NOMO-1 treated with dmso at 0.1 percent for 144 hours (cell line): ENCODE data around the gene CYB5R3.

Source experiments
- DNase-seq: peaks from one replicate; lab custom pipeline; 2025; ENCODE audit not compliant: unreplicated experiment; lab: John Stamatoyannopoulos, UW

CYB5R3 gene

DNA sequence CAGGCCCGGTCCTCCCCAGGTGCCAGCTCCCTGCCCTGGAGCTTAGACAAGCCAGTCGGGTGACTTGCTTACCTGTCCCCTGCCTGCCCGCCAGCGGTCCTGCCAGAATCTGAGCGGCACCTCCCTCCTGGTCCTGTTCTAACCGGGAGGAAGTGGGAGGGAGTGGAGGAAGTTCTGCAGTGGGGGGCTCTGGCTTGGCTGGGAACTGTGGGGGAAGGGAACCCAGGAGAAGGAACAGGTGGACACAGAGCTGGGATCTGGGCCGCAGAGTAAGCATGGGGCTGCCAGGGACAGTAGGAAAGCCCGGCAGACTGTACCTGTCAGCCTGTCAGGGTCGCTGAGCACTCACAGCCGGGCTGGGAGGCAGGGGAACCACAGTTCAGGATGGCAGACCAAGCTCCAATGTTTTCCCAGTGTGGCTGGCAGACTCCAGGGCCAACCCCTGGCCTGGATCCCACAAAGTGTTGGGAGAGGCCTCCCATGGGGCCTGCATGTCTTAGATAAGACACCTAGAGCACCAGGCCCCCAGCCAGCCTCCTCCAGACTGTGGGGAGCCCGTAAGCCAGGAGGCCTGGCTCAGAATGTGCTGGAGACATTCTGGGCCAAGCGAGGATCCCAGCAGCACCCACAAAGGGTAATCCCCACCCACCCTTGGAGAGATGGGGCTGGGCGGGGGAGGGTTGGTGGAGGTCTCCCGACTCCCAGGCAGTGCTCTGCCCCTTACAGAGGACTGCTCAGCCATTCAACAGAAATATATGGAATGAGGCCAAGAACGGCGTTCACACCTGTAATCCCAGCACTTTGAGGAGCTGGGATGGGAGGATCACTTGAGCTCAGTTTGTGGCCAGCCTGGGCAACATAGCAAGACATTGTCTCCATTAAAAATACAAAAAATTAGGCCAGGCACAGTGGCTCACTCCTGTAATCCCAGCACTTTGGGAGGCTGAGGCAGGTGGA, 2.3 kb downstream of the CYB5R3 start:
- DNase-seq, result no peak

DNA sequence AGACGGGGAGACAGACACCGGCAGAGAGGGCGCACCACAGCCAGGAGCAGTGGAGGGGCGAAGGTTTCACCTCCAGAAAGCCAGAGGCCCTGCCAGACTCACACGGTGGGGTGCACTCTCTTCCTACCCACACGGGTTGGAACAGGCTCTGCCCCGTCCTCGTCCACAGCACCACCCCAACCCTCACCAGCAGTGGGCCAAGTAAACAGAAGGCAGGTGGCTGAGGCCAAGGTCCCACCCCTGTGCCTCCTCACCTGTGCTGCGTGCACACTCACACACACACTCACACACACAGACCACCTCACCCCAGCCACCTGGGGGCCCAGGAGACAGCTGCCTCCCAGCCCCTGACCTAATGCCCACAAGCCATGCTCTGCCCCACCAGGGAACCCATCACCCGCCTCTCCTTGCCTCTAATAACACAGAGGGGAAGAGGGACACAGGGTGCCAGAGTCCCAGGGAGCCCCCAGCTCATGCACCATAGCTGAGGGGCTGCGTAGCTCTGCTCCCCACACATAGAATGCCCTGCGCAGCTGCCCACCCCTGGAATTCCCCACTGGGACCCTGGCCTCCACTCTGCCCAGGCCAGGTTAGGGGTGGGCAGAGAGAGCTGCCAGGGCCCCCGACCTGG, 3.1 kb downstream of the CYB5R3 start:
- DNase-seq, result no peak

DNA sequence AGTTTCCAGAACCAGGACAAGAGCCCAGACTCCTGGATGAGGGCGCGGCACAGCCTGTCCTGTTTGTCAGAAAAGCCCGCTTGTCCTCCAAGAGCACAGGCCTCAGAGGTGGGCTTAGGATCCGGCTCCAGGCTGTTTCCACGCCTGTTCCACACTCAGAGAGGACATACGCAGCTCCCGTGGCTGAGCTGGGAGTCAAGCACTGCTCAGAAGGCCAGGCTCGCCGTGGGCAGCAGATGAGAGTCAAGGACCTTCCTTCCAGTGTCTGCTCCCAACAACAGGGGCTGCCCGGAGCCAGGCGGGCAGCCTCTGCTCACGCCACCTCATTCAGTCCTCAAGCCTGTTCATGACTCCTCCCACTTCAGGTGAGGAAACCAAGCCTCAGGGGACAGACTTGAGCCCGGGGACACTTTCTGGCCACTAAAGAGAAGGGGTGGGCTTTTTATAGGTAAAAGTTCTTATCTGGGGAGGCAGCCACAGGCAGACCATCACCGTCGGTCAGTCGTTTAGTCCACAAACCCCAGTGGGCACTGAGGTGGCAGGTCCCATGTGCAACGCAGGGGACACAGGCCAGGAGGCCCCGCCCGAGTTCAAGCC, 3.8 kb downstream of the CYB5R3 start:
- DNase-seq, result no peak

DNA sequence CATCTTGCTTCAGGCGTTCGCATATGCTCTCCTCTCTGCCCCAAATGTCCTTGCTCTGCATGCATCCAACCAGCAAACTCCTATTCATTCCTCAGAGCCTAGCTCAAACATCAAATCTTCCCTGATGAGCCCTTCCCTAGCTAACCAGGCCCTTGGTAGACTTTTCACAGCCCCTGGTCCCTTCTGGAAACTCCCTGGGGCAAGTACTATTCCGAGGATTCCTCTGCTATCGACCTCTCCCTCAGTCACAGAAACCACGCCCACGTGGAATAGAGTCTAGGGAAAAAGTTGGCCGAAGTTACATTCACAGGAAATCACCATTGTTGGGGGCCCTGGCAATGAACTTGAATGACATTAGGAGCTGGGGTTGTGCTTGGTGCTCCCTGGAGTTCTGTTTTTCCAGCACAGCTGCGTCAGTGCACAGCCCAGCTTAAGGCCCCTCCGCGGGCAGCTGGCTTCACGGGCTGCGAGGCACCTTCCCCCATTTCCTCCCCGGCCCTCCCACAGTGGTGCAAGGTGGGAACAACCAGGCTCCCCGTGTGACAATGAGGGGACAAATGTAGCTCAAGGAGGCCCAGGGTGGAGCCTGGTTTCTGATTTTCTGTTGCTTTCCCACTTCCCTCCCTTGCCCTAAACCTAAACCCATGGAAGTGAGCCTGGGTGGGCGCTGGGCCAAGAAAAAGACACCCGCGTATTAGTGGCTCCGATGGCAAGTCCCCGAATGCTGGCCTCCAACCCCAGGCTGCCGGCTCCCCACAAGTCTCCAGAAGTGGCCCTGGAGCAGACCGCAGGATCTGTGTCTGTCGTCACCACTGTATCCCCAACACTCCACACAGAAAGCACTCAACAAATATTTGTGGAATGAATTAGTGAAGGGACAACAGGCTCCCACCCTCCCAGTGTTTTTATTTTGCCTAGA, 4.5 kb downstream of the CYB5R3 start:
- DNase-seq, result no peak

DNA sequence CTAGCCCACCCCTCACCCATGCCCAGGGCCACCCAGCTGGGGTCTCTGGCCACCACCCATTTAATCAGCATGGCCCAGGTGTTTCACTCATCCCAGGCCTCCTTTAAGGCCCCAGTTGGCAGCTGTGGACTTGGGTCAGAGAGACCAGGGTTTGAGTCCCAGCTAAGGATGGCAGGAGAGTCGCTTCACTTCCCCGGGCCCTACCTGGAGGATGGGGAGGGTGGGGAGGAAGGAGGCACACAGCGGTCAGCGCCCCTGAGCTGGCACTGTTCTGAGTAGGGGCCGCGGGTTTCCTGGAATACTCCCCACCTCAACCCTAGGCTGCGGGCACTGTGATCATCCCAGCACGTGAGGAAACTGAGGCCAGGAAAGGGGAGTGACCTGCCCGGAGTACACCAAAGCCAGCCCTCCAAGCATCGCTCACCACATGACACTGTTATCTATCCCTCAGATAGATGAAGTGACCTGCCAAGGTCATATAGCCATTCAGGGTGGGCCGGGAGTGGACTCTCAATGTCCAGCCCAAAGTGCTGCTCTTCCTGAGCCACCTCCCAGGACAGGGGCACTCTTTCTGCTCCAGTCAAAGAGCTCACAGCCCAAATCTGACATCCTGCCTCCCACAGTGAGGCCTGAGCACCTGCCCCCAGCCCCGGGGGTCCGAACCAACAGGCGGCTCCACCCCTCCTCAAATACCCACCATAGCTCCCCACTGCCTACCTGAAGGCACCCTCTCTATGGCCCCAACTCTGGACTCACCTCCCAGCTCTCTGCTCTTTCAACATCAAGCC, 5.4 kb downstream of the CYB5R3 start:
- no peak for DNase-seq

DNA sequence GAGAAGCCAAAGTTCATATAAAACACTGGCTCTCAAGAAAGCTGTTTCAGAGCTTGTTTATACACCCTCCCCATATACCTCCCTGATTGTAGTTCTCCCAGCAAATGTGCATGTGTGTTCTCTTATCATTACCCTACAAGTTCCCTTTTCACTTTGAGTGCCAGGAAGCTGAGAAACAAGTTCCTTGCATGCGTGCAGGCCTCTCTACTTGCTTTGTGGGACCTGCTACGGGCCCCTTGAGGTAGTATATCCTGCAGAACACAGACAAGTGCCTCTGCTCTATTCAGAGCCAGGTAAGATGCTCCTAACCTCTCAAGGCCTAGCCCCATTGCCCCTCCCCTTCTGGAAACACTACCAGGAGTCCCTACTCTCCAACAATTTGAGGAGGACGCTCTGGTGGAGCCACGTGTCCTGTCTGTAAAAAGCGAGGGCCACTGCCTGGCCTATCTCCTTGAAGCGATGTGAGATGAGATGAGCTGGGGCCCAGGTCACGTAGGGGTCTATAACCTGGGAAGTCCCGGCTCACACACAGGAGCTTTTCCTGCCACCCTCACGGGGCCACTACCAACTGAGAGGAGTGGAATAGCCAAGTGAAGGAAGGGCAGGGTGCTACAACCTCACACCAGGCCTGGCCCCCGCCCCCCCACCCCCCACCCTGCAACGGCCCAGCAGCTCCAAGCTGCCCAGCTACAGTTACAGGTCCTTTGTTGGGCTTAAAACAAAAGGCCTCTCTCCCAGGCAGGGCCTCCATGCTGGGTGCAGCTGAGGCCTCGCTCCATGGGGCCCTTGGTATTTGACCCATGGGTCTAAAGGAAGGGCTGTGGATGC, 6.2 kb downstream of the CYB5R3 start:
- DNase-seq, result no peak

DNA sequence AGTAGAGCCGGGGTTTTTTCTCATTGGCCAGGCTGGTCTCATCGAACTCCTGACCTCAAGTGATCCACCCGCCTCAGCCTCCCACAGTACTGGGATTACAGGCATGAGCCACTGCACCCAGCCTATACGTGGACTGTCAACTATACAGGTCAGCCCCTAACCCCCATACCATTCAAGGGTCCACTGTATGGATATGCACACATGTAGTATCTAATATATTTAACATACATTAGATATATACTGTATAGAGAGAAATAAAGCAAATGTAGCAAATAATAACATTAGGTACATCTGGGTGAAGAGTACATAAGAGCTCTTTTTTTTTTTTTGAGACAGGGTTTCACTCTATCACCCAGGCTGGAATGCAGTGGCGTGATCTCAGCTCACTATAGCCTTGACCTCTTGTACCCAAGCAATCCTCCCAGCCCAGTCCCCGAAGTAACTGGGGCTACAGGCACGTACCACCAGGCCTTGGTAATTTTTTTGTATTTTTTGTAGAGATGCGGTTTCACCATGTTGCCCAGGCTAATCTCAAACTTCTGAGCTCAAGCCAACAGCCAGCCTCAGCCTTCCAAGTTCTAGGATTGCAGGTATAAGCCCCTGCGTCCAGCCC, 7.3 kb downstream of the CYB5R3 start:
- no peak for DNase-seq

DNA sequence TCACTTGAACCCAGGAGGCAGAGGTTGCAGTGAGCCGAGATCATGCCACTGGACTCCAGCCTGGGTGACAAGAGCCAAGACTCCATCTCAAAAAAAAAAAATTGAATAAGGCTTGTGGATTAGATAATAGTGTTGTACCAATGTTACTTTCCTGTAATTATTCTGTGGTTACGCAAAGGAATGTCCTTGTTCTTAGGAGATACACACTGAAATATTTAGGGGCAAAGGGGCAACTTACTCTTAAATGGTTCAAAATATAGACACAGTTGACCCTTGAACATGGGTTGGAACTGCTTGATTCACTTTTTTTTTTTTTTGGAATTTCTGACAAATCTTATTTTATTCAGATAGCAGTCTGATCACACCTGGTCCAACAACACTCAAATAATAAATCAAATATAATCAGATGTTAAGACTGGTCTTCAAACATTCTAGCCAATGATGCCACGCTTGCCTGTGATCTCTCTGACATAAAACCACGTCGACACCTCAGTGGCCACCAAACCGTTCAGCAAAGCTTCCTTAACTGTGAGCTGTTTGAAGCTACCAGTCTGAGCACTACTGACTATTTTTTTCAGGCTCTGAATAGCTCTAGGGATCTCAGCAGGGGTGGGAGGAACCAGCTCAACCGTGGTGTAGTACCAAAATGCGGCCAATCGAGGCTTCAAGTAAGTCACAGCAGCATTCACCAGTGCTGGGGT, 9.5 kb downstream of the CYB5R3 start:
- no peak for DNase-seq

DNA sequence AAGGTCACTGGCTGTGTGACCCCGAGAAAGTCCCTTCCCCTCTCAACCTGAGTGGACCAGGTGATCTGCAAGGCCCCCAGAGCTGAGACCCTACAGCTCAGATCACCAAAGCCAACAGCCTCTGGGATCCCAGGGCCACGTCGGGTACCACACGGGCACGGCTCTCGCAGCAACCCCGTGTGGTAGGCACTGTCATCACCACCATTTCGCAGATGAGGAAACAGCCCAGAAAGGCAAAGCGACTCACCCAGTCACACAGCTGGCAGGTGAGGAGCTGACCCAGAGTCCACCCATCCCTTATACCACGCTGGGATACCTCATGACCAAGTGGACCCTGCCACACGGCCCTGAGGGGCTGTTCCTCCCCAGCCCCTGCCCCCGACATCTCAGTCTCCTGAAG, 11.6 kb downstream of the CYB5R3 start:
- no peak for DNase-seq

DNA sequence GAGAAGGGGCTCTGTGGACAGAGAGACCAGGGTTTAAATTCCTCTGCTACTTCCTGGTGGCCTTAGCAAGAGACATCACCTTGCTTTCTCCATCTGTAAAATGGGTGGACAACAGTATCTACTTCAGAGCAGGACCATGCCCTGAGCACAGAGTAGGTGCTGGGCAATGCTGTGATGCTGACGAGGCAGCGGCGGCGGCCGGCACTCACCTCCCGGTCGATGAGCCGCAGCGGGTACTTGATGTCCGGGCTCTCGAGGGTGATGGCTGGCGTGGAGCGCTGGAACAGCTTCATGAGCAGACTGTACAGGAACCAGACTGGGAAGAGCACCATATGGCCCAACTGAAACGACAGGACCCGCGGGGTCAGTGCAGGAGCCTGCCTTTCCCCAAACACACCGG, 12.7 kb downstream of the CYB5R3 start:
- DNase-seq, result no peak

DNA sequence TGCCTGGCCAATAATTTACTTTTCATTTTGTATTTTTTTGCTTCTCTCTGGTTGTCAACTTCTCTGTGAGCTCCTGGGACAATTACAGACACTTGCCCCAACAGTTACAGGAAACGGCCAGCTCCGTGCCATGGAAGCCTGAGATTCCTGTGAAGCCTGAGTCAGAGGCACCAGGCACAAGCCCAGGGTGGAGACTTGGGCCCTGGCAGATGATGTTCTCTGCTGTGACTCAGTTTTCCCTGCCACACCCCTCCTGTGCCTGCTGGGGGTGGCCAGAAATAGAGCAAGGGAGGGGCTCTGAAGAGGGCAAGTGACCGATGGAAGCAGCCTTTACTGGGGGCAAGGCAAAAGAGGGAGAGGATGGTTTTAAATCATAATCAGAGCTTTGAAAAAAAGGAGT, 13.7 kb downstream of the CYB5R3 start:
- DNase-seq, result no peak

DNA sequence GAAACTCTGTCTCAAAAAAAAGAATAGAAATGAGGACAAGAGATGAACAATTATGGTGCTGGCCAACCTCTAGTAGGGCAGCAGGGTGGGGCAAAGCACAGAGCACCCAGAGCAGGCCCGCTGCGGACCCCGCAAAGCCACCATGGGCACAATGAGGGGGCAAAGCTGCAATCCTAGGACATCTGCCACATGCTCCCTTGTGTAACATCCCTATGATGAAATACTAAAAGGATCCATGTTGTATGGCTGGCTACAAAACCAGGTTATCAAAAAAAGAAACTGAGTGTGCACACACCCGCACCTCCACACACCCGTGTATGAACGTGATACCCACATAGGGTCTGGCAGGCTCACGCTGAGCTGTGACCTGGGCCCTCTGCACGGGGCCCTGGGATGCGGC, 16.2 kb downstream of the CYB5R3 start:
- DNase-seq, result no peak

DNA sequence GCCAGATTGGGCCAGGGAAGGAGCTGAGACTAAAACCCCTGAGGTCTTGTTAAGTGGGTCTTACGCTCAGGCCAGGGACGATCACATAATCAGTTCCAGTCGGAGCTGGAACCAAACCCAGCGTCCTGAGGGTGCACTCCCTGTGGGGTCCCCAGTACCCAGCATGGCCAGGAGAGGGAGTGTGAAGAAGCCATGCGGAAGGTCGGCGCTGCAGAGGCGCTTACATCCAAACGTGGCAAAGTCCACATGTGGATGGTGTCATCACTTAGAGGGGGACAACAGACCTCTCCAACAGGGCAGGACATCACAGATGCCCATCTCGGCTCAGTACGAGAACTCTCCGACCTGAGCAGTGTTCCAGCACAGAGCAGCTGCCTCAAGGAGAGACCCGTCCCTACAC, 17.1 kb downstream of the CYB5R3 start:
- DNase-seq, result no peak

DNA sequence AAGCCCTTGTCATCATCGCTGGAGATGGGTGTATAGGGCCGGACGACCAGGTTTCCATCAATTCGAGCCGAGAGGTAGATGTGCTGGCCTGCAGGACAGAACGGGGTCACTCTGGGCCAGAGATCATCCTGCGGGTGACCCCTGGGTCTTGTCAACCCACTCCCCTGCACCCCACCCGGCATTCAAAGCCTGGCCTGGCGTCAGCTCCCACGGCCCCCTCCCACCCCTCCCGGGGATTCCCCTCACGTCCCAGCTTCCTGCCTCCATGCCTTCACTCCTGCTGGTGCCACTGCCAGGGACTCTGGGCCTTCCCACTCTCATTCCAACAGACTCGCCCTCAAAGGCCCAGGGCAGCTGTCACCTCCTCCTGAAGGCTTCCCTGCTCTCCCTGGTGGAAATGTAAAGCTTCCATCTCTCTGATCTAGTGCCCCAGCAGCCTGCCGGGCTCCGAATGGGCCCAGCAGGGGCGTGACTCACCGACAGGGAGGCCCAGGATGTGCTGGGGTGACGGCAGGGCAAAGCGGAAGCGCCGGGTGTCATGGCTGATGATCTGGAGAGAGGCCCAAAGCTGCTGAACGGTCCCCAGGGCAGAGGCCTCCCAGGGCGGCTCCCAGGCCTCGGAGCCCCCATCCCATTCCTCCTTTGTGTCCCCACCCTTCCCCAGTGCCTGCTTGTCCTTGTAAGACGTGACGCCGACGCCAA, 18.1 kb downstream of the CYB5R3 start:
- DNase-seq, result no peak

DNA sequence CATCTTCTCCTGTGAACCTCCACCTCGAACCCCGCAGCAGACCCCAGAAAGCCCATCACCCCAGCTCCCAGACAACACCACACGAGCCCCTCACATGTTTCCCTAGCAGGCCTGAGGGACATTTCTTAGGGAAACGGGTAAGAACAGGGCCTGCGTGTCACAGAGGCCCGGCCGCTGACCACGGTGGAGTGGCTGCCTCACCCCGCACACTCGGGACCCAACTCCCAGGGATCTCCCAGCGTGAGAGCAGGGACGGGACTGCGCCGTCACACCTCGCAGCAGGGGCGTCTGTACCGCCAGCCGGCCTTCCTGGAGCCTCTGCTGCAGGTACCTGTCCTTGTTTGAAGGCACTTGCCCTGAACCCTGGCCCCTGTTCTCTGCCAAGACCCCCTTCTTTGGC, 19.0 kb downstream of the CYB5R3 start:
- DNase-seq, result no peak

DNA sequence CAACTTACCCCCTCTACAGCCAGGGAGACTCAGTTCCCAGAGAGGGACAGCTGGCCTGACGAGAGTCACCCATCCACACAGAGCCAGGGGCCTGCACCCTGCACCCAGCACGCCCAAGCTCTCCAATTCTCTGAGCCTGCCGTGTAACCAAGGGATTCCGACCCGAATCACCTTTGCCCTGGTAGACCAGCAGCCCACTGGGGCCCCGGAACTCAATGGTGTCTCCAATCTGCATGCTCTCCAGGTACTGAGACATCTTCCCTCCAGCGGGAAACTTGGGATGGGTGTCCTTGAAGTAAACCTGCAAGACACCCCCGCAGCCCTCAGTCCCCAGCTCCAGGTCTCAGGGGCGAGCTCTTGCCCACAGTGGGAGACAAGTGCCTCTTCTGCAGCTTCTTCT, 21.2 kb downstream of the CYB5R3 start:
- DNase-seq, result no peak

DNA sequence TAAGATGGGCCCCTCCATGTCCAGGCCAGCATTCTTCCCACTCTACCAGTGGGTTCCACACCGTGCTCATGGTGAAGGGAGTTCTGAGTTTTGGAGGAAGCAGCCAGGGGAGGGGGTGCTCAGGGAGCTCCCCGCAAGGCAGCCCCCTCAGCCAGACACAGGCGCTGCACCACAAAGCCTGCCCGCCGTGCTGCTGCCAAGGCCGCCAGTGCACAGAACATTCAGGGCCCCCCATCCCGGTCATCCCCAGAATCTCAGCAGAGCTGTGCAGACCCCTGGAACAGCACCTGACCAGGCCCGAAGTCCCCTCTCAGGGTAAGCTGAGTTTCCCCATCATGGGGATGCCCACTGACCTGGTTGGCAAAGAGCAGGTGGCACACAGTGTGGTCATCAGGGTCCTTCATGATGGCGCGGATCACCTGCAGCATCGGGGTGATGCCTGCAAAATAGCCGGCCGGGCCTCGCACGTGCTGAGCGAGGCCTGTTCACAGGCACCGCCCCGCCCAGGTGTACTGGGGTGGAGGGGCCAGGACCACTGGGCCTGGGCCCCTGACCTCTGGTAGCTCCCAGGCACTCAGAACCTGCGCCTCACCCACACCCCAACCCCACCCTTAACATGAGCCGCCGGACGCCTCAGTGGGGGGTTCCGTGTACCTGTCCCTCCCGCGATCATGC, 22.1 kb downstream of the CYB5R3 start:
- no peak for DNase-seq
